Activated CD8-positive, alpha-beta T cell treated with anti-CD3 and anti-CD28 coated beads for 36 hours (primary cell): ENCODE data around the gene CR2. TPM values are rescaled to one million over a fixed set of nuclear protein-coding genes. Genes with fewer than 3 reads are reported as not detected.

Experiments used
- ATAC-seq: fragments of 200-7000 bp; cut with Tn5 transposase; one replicate; pipeline ENCODE4 v1.10.0; 2021; ENCODE audit warnings: mild to moderate bottlenecking, moderate library complexity
- CTCF ChIA-PET: fragments of 350-600 bp; sonication (Branson Sonifier 250); formaldehyde crosslinking; loops from one replicate; lab custom pipeline; 2021; ENCODE audit warnings: antibody characterized with exemption; lab: Charles Lee
- POLR2A ChIA-PET: fragments of 350-600 bp; sonication (Branson Sonifier 250); formaldehyde crosslinking; loops from one replicate; lab custom pipeline; 2021; ENCODE audit warnings: antibody characterized with exemption; lab: Charles Lee
- DNase-seq: peaks from one replicate; pipeline ENCODE4 v3.0.0-alpha.2; 2020
- H3K27ac Mint-ChIP-seq: one replicate; pipeline ENCODE4 v1.8.0; 2021; ENCODE audit warnings: mild to moderate bottlenecking, mixed read lengths
- H3K27me3 Mint-ChIP-seq: one replicate; pipeline ENCODE4 v1.8.0; 2021; ENCODE audit warnings: mixed read lengths
- H3K36me3 Mint-ChIP-seq: one replicate; pipeline ENCODE4 v1.8.0; 2021; ENCODE audit warnings: low read depth, mixed read lengths
- H3K4me1 Mint-ChIP-seq: one replicate; pipeline ENCODE4 v1.8.0; 2021; ENCODE audit warnings: low read depth, mixed read lengths
- H3K4me3 Mint-ChIP-seq: one replicate; pipeline ENCODE4 v1.8.0; 2021; ENCODE audit warnings: mild to moderate bottlenecking, moderate library complexity, mixed read lengths
- H3K9me3 Mint-ChIP-seq: one replicate; pipeline ENCODE4 v1.8.0; 2021; ENCODE audit warnings: mixed read lengths
- intact Hi-C: fragments of 100-400 bp; cut with micrococcal nuclease; formaldehyde crosslinking; loops from one replicate; pipeline ENCODE4 v1.10.0; 2022
- total RNA-seq, 2 experiments: library from RNA; stranded (reverse); gene quantifications; one replicate each; pipeline ENCODE4 v1.2.3, GENCODE V29; 2021
- TF ChIP-seq, protein P1 (sequence below): fragments of 200-600 bp; IDR thresholded peaks from one replicate; pipeline ENCODE4 v1.8.0; 2022; ENCODE audit warnings: antibody characterized with exemption, mild to moderate bottlenecking

The CR2 gene
- total RNA-seq, 2 experiments from 2014 or later: 1.9 to 2.1 TPM

DNA sequence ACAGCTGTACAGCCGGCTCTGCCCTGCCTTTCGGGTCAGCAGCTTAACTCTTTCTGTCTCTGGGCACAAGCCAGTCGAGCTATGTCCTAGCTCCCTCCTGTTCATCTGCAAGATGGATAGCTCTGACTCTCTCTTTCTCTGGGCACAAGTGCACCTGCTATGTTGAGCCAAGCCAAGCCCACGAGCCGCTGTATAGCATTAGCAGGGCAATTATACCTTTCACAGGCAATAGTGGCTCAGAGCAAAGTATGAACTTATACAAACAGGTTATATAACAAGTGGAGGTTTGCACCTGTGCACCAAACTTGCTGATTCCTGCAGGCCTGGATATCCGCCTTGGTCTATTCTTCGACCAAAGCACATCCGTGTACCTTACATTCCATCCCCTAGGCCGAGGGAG, 33.0 kb upstream of the CR2 start:
- TF ChIP-seq, protein P1, sequence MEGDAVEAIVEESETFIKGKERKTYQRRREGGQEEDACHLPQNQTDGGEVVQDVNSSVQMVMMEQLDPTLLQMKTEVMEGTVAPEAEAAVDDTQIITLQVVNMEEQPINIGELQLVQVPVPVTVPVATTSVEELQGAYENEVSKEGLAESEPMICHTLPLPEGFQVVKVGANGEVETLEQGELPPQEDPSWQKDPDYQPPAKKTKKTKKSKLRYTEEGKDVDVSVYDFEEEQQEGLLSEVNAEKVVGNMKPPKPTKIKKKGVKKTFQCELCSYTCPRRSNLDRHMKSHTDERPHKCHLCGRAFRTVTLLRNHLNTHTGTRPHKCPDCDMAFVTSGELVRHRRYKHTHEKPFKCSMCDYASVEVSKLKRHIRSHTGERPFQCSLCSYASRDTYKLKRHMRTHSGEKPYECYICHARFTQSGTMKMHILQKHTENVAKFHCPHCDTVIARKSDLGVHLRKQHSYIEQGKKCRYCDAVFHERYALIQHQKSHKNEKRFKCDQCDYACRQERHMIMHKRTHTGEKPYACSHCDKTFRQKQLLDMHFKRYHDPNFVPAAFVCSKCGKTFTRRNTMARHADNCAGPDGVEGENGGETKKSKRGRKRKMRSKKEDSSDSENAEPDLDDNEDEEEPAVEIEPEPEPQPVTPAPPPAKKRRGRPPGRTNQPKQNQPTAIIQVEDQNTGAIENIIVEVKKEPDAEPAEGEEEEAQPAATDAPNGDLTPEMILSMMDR: no peak
- ChIA-PET CTCF (interaction anchor here (1.1 to 2.3 kb wide), 2 partner anchors 16 to 79 kb away, joined by 3 to 5 read pairs; no protein-coding TSS in a partner anchor), POLR2A (no interaction called here)
- DNase-seq: no peak
- Mint-ChIP-seq H3K27me3 (peaks cover 6% of the 10 kb centered on the region), H3K4me1 (no peaks in the 10 kb centered on the region), H3K36me3 (no peaks in the 10 kb centered on the region), H3K4me3 (no peak overlapping the region), H3K27ac (no peak overlapping the region), H3K9me3 (peaks cover 14% of the 10 kb centered on the region)
- ATAC-seq: no peak
- intact Hi-C loops: no loop called here

DNA sequence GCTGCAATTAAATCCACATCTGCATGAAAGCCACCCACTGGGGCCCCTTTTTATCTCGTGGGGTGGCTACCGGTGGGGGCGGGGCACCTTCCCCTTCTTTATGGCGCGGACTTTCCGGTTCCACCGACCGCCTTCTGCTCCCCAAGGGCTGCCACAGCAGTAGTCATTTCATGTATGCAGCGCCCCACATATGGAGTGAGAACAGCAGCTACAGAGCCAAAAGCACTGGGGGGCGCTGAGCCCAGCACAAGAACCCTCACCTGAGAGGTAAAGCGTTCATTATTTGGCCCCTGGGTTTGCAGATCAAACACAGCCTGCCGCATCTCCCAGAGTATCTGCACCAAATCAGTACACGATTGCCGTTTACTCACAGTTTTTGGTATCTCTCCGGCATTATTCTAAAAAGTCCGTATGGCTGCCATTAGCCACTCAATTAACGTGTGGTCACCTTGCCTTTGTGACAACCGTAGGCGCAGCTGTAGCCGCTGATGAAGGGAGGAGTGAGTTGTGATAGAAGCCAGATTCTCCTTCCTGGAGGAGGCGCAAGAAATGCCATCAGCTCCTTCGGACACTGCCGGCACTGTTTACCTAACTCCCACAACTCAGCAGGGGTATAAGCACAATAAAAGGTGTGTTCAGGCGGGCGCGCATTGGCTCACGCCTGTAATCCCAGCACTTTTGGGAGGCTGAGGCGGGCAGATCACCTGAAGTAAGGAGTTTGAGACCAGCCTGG, 30.4 kb upstream of the CR2 start:
- no peak for DNase-seq
- Mint-ChIP-seq H3K4me1 (no peaks in the 10 kb centered on the region), H3K36me3 (no peaks in the 10 kb centered on the region), H3K9me3 (peaks cover 14% of the 10 kb centered on the region), H3K4me3 (no peak overlapping the region), H3K27me3 (peaks cover 2% of the 10 kb centered on the region), H3K27ac (no peak overlapping the region)
- ChIA-PET CTCF (interaction anchor here (1.2 kb wide), 1 partner anchor 76 kb away, joined by 4 read pairs; no protein-coding TSS in a partner anchor), POLR2A (interaction anchor here (0.6 kb wide), 1 partner anchor 91 kb away, joined by 4 read pairs; no protein-coding TSS in a partner anchor)
- TF ChIP-seq, protein P1: no peak
- intact Hi-C loops: no loop called here
- ATAC-seq: no peak

- CTCF ChIA-PET: interaction anchor here (0.9 kb wide), 1 partner anchor 9 kb away, joined by 4 read pairs; no protein-coding TSS in a partner anchor
- Mint-ChIP-seq H3K27me3 (peaks cover 2% of the 10 kb centered on the region), H3K36me3 (no peaks in the 10 kb centered on the region)
These were observed 29.5 kb upstream of the CR2 start for GRCh38 chr1:207424570-207425131.

DNA sequence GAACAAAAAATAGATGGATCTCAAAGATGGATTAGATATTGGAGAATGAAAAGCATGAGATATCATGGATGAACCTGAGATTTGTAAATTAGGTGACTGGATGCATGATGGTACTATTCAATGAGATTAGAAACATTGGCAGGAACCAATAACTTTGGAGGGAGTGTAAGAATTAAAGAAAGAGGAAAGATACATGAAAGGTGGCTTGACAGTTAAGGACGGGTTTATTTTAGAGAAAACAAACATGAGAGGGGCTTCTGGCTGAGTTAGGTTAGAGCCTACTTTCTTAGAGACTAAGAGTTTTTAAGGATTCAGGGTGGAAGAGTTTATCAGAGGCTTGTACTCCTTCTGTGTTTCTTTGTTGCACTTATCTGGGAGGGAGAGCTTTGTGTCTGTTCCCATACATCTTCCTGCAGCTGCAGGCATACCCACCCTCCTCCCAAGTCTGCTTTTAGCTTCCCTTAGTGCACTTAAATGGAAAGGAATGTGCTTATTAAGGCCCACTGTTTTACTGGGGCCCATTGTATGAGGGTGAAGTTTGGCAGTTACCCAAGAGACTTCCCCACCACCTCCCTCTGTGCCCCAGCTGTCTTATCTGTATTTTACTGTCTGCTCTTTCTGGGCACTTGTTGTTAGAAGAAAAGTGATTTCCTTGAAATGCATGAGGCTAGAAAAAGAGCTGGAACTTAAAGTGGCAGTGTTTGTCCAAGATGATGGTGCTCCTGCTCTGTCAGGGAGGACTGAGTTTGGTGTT, 26.1 kb upstream of the CR2 start:
- Mint-ChIP-seq H3K36me3 (no peaks in the 10 kb centered on the region), H3K27ac (no peak overlapping the region), H3K27me3 (peaks cover 5% of the 10 kb centered on the region), H3K4me3 (no peak overlapping the region), H3K9me3 (no peaks in the 10 kb centered on the region), H3K4me1 (no peaks in the 10 kb centered on the region)
- TF ChIP-seq, protein P1: no peak
- ChIA-PET POLR2A (no interaction called here), CTCF (no interaction called here)
- intact Hi-C loops: no loop called here
- DNase-seq (no peak), ATAC-seq (no peak)

More at GRCh38 chr1:207424570-207425131, 29.5 kb upstream of the CR2 start:
- POLR2A ChIA-PET: no interaction called here
- Mint-ChIP-seq H3K4me3 (no peak overlapping the region), H3K27ac (no peak overlapping the region), H3K9me3 (peaks cover 12% of the 10 kb centered on the region), H3K4me1 (no peaks in the 10 kb centered on the region)
- intact Hi-C loops: no loop called here
- DNase-seq (no peak), ATAC-seq (no peak)
- TF ChIP-seq, protein P1: no peak
